Heart right ventricle (tissue), 16 donors: ENCODE data around the gene UBE2Q1. TPM values are rescaled to one million over a fixed set of nuclear protein-coding genes. Genes with fewer than 3 reads are reported as not detected.

Experiments used
- ATAC-seq, 8 donors: fragments of 200-7000 bp; cut with Tn5 transposase; one replicate each; pipeline ENCODE4 v1.9.1; 2020; ENCODE audit warnings: mild to moderate bottlenecking in 8 of 8, moderate library complexity in 8 of 8, moderate number of reproducible peaks in 1 of 8
- DNase-seq, 2 donors: peaks; one replicate each; pipeline ENCODE4 v3.0.0-alpha.2; 2020
- H3K27ac ChIP-seq, 10 donors: fragments of 200-600 bp; sonication (generic) in 2 of 10; one replicate each; pipeline versions ENCODE4 v1.5.0 to v1.8.0; 2020 to 2022; ENCODE audit warnings: mild to moderate bottlenecking in 3 of 10
- H3K27me3 ChIP-seq, 7 donors: fragments of 200-600 bp; one replicate each; pipeline ENCODE4 v1.8.0; 2021 to 2022; ENCODE audit warnings: mild to moderate bottlenecking in 2 of 7
- H3K36me3 ChIP-seq, 9 donors: fragments of 200-600 bp; sonication (generic) in 1 of 9; one replicate each; pipeline versions ENCODE4 v1.5.0 to v1.8.0; 2020 to 2022; ENCODE audit warnings: mild to moderate bottlenecking in 2 of 9
- H3K4me1 ChIP-seq, 9 donors: fragments of 200-600 bp; sonication (generic) in 1 of 9; one replicate each; pipeline versions ENCODE4 v1.5.0 to v1.8.0; 2020 to 2022; ENCODE audit warnings: mild to moderate bottlenecking in 4 of 9
- H3K4me3 ChIP-seq, 10 donors: fragments of 200-600 bp; sonication (generic) in 2 of 10; one replicate each; pipeline versions ENCODE4 v1.5.0 to v1.8.0; 2020 to 2022; ENCODE audit warnings: mild to moderate bottlenecking in 7 of 10, moderate library complexity in 2 of 10
- H3K9me3 ChIP-seq, 11 donors: fragments of 200-600 bp in 10 of 11; sonication (generic) in 2 of 11; one replicate each; pipeline versions ENCODE4 v1.5.0 to v1.8.0; 2013 to 2022; ENCODE audit warnings: mild to moderate bottlenecking in 2 of 11, control low read depth in 1 of 11, moderate library complexity in 1 of 11
- CTCF ChIP-seq, 9 donors: fragments of 200-600 bp; sonication (generic) in 2 of 9; IDR thresholded peaks; one replicate each; pipeline versions ENCODE4 v1.5.0 to v1.8.0; 2021 to 2022; ENCODE audit warnings: antibody characterized with exemption in 9 of 9, mild to moderate bottlenecking in 5 of 9, moderate library complexity in 1 of 9
- WGBS, 2 donors: extraction: QIAGEN DNeasy Blood & Tissue Kit; methylation state at CpG; one replicate each; pipeline ENCODE4 v1.1.7; 2013; ENCODE audit warnings: inconsistent platforms in 1 of 2; 5-methylcytosine and 5-hydroxymethylcytosine counted together
- intact Hi-C, 10 donors: fragments of 100-400 bp; cut with DNase I; formaldehyde crosslinking; loops; one replicate each; pipeline versions ENCODE4 v1.11.1 to v1.14.2; 2022
- polyA plus RNA-seq, 2 donors: library from polyadenylated mRNA; stranded (reverse); fragments of 200-250 nt; gene quantifications; one replicate each; pipeline ENCODE4 v1.2.3, GENCODE V29; 2013
- total RNA-seq, 10 donors: library from RNA; stranded (reverse); fragmentation: NEBNext Ultra II Directional in 3 of 10; extraction: Animal tissue kit (Norgen Biotek cat#: 25700) in 3 of 10; gene quantifications; one replicate each; pipeline versions ENCODE4 v1.2.1 to v1.2.4, GENCODE V29; 2021 to 2023
- donor health status: Arrhythmogenic right ventricular cardiomyopathy.
- donor health status: ischemic (EF 13 %, LVEDD 7.1; RV severe dilation, severe dysfunction).
- donor health status: healthy with polysubstance abuse.
- donor health status: DM: no; HTN: yes; CAD: no.
- donor health status: DM: no; HTN: no; CAD: no.
- donor health status: ischemic (EF 25% LVEDD 6.9; RV normal size, moderate dysfunction).
- donor health status: ischemic (EF 25% LVEDD 5.7; RV mildly dilated, moderate dysfunction).
- donor health status: healthy.
- donor health status: DM: yes; HTN: yes; CAD: no.
- donor health status: Ischemic cardiomyopathy.
- donor health status: ischemic (EF 35%, LVEDD 5.7; RV mildly dilated, moderate dysfunction).
- donor health status: nonischemic (EF 11% LVEDD 7.7; RV severe dilation, severe dysfunction).
- donor health status: DM: yes; HTN: yes; CAD: no.
- donor health status: PGD.
- donor health status: ischemic (EF 29% LVEDD 5.4; RV normal size, mild dysfunction).
- donor health status: nonischemic (EF 23%, LVEDD 6.1; RV moderate dilation, normal function).

Gene UBE2Q1
- total and polyA plus RNA-seq, 12 donors = 19.4 to 83.5 (median 56.0) TPM

DNA sequence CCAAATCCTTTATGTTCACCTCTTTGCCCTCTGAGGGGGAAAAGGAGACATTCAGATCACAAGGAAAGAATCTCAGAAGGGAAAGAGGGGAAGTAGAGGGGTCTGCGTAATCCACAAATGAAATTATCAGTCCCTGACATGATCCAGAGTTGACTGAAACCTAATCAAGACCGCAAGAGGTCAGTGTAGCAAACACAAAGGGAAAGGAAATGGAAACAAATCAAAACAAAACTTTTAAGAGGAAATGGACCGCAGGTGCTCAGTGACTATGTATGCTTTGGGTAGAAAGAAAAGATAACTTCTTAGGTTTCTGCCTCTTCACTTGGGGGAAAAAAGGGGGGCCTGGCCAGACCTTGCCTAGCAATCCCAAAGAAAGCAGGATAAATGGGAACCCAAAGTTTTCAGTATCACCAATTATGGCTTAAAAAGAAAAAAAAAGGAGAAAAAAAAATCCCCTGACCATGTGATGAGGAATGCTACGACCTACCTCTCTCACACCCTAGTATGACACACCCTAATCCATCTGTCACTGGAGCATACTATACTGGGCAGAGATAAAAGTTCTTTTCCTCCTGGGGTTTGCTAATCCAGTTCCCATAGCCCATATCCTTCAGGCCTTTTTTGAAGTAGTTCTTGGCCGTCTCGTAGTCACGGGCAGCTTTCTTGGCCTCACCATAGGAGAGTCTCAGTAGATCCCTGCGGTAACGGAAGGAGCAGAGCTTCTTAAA lies 26.0 kb upstream of the UBE2Q1 start:
- intact Hi-C loops = no loop called here
- Histone ChIP-seq H3K9me3 (no peaks in the 10 kb centered on the region), H3K36me3 (peaks cover 9 to 100% (median 92%) of the 10 kb centered on the region in 9 donors), H3K4me3 (no peak overlapping the region), H3K27me3 (no peaks in the 10 kb centered on the region), H3K4me1 (peaks cover 0 to 21% (median 8%) of the 10 kb centered on the region in 9 donors), H3K27ac (no peak overlapping the region)
- no peak for ATAC-seq
- no peak for DNase-seq
- WGBS, 2 donors = 71 to 77% methylated on average over 9 of the region's 9 CpGs
- TF ChIP-seq CTCF (IDR thresholded peaks at IDR 0.05) = peak in 1 of 9 donors; percentile 22

- ATAC-seq (peak in 1 of 8 donors; percentile 43), DNase-seq (no peak)
- Histone ChIP-seq H3K4me1 (peaks cover 0 to 27% (median 10%) of the 10 kb centered on the region in 9 donors), H3K27me3 (no peaks in the 10 kb centered on the region), H3K36me3 (peaks cover 9 to 100% (median 90%) of the 10 kb centered on the region in 9 donors), H3K9me3 (no peaks in the 10 kb centered on the region), H3K27ac (no peak overlapping the region), H3K4me3 (no peak overlapping the region)
- intact Hi-C loops = no loop called here
- WGBS, 2 donors = 45 to 52% methylated on average over 9 of the region's 9 CpGs
- TF ChIP-seq CTCF (IDR thresholded peaks at IDR 0.05) = no peak
Measured at GRCh38 chr1:154583773-154584172, 25.3 kb upstream of the UBE2Q1 start.

GRCh38 chr1:154582885-154583284 lies 24.4 kb upstream of the UBE2Q1 start:
- no peak for TF ChIP-seq CTCF (IDR thresholded peaks at IDR 0.05)
- 74 to 86% methylated on average over 6 of the region's 6 CpGs for WGBS, 2 donors
- Histone ChIP-seq H3K9me3 (no peaks in the 10 kb centered on the region), H3K27ac (no peak overlapping the region), H3K27me3 (no peaks in the 10 kb centered on the region), H3K4me3 (no peak overlapping the region), H3K36me3 (peaks cover 9 to 100% (median 81%) of the 10 kb centered on the region in 9 donors), H3K4me1 (peaks cover 4 to 36% (median 15%) of the 10 kb centered on the region in 9 donors)
- intact Hi-C loops = no loop called here
- DNase-seq (no peak), ATAC-seq (no peak)

- intact Hi-C loops = no loop called here
- peaks cover 9 to 90% (median 70%) of the 10 kb centered on the region in 9 donors for H3K36me3 ChIP-seq
- TF ChIP-seq CTCF (IDR thresholded peaks at IDR 0.05) = no peak
Measured at GRCh38 chr1:154581766-154582165, 23.3 kb upstream of the UBE2Q1 start.

More at GRCh38 chr1:154581766-154582165, 23.3 kb upstream of the UBE2Q1 start:
- ATAC-seq = no peak
- H3K27me3 ChIP-seq = no peaks in the 10 kb centered on the region
- H3K4me1 ChIP-seq = peaks cover 12 to 48% (median 23%) of the 10 kb centered on the region in 9 donors
- no peak for DNase-seq
- WGBS, 2 donors = 78 to 91% methylated on average over 3 of the region's 3 CpGs
- no peak overlapping the region for H3K4me3 ChIP-seq
- H3K27ac ChIP-seq = no peak overlapping the region
- no peaks in the 10 kb centered on the region for H3K9me3 ChIP-seq
